ENCODE results near the gene SMARCC1.

The SMARCC1 gene

DNA sequence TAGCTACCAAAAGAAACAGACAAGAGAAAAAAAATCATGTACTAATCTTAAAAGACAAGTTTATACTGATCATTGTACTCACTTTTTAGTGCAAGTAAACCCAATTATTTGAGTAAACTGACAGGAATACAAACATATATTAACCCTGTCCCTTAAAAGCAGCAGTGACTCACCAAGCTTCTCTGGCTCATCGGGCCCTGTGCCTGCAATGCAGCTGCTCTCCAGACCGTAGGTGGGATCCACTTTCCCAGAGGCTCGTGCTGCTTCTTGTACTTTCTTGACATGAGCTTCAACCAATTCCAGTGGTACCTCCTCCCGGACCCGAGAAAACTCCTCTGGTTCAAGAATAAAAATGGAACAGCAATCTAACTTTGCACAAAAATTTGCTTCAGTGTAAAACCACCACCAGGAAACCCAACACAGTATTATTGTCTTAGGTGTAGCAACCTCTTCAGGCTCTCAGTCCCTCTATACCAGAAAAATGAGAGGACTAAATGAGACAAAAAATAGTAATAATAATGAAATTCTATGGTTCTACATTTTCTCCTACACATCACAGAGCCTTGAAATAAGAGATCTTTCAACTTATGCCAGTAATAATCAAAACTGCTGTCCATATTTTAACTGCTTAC is 120.5 kb downstream of the SMARCC1 start:
- TF ChIP-seq CTCF (IDR thresholded peaks at IDR 0.05; ENCODE audit: borderline replicate concordance, control extremely low read depth, extremely low read depth, insufficient read depth, missing control alignments): no peak
- no peak for DNase-seq (ENCODE audit: low spot score)
- in situ Hi-C loops (cut with MboI; ENCODE audit: low sequenced_read_pairs, unreplicated experiment): no loop called here

- TF ChIP-seq CTCF (IDR thresholded peaks at IDR 0.05; ENCODE audit: borderline replicate concordance, control extremely low read depth, extremely low read depth, insufficient read depth, missing control alignments): no peak
- DNase-seq (ENCODE audit: low spot score): no peak
- in situ Hi-C loops (cut with MboI; ENCODE audit: low sequenced_read_pairs, unreplicated experiment): no loop called here
These were observed 123.2 kb downstream of the SMARCC1 start for GRCh38 chr3:47658444-47658843.

- in situ Hi-C loops (cut with MboI; ENCODE audit: low sequenced_read_pairs, unreplicated experiment): no loop called here
- TF ChIP-seq CTCF (IDR thresholded peaks at IDR 0.05; ENCODE audit: borderline replicate concordance, control extremely low read depth, extremely low read depth, insufficient read depth, missing control alignments): no peak
- DNase-seq (ENCODE audit: low spot score): no peak
These were observed 129.6 kb downstream of the SMARCC1 start for GRCh38 chr3:47652142-47652541.

- TF ChIP-seq CTCF (IDR thresholded peaks at IDR 0.05; ENCODE audit: borderline replicate concordance, control extremely low read depth, extremely low read depth, insufficient read depth, missing control alignments): no peak
- in situ Hi-C loops (cut with MboI; ENCODE audit: low sequenced_read_pairs, unreplicated experiment): no loop called here
- DNase-seq (ENCODE audit: low spot score): no peak
These were observed 131.4 kb downstream of the SMARCC1 start for GRCh38 chr3:47650294-47650693.

DNA sequence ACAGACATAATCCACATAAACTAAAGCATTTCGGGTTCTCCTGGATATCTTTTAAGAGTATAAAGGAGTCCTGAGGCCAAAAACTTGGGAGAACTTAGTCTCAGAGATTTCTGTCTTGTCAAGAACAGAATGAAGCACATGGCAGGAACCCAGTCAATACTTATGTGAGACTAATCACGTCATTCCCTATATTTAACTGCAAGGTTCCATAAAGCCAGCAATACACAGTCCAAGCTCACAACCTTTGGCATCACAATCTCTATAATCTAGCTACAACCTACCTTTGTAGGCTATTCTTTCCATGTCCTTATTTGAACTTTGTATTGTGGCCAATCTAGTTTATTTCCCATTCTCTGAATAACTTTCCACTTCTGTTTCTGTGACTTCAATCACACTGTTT is 134.1 kb downstream of the SMARCC1 start:
- TF ChIP-seq CTCF (IDR thresholded peaks at IDR 0.05; ENCODE audit: borderline replicate concordance, control extremely low read depth, extremely low read depth, insufficient read depth, missing control alignments): no peak
- DNase-seq (ENCODE audit: low spot score): no peak
- in situ Hi-C loops (cut with MboI; ENCODE audit: low sequenced_read_pairs, unreplicated experiment): no loop called here

DNA sequence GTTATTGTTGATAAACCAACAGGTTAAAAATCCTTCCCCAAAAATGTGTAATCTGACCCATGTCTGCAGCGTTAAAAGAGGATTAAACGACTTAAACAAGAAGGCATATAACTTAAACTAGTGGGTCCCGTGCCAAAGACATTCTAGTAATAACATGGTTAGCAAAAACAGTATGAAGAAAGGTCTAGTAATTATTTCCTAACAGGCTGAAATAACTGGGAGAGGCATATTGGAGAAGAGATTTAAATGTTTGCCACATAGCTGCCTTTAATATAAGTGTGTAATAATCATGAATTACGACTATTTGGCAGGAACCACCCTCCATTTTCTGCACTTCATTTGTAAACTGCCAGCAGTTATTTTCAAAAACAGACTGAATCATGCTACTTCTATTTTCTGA is 135.3 kb downstream of the SMARCC1 start:
- no peak for TF ChIP-seq CTCF (IDR thresholded peaks at IDR 0.05; ENCODE audit: borderline replicate concordance, control extremely low read depth, extremely low read depth, insufficient read depth, missing control alignments)
- DNase-seq (ENCODE audit: low spot score): no peak
- in situ Hi-C loops (cut with MboI; ENCODE audit: low sequenced_read_pairs, unreplicated experiment): no loop called here

Data from GM13976 (cell line).